ENCODE results near the gene TMPRSS9. TPM values are rescaled to one million over a fixed set of nuclear protein-coding genes. Genes with fewer than 3 reads are reported as not detected.

The TMPRSS9 gene
- total RNA-seq, 2 donors from 2014 or later: 0.25 to 0.34 TPM

- ATAC-seq (no peak), DNase-seq (no peak)
- intact Hi-C loops (cut with DNase I, micrococcal nuclease): no loop called here
Measured at GRCh38 chr19:2423915-2424685, 64.0 kb downstream of the TMPRSS9 start.

GRCh38 chr19:2424686-2425621, 64.9 kb downstream of the TMPRSS9 start:
- intact Hi-C loops (cut with DNase I, micrococcal nuclease): no loop called here
- no peak for ATAC-seq
- DNase-seq: no peak

GRCh38 chr19:2425622-2426581, 65.8 kb downstream of the TMPRSS9 start:
- intact Hi-C loops (cut with DNase I, micrococcal nuclease): no loop called here
- ATAC-seq: no peak
- no peak for DNase-seq

- intact Hi-C loops (cut with DNase I, micrococcal nuclease): no loop called here
- DNase-seq: peak; percentile 53 to 60
- ATAC-seq: peak; percentile 35
Measured at GRCh38 chr19:2426611-2427428, 66.8 kb downstream of the TMPRSS9 start.

- ATAC-seq (peak; percentile 91), DNase-seq (peak; percentile 96 to 98)
- intact Hi-C loops (cut with DNase I, micrococcal nuclease): no loop called here
Measured at GRCh38 chr19:2427429-2428320, 67.6 kb downstream of the TMPRSS9 start, which contains the start of gene TIMM13. TIMM13 (minus strand) TSS chr19:2427586; CDS start chr19:2427533, 53 bp downstream.

- ATAC-seq: peak; percentile 36
- intact Hi-C loops (cut with DNase I, micrococcal nuclease): no loop called here
- peak; percentile 48 to 62 for DNase-seq
Measured at GRCh38 chr19:2428321-2428690, 68.2 kb downstream of the TMPRSS9 start.

- no peak for DNase-seq
- no peak for ATAC-seq
- intact Hi-C loops (cut with DNase I, micrococcal nuclease): no loop called here
Measured at GRCh38 chr19:2428756-2429711, 69.0 kb downstream of the TMPRSS9 start.

GRCh38 chr19:2429917-2430535, 70.0 kb downstream of the TMPRSS9 start:
- intact Hi-C loops (cut with DNase I, micrococcal nuclease): no loop called here

GRCh38 chr19:2431318-2432055, 71.4 kb downstream of the TMPRSS9 start:
- intact Hi-C loops (cut with DNase I, micrococcal nuclease): no loop called here
- ATAC-seq: no peak
- DNase-seq: no peak

More at GRCh38 chr19:2429917-2430535, 70.0 kb downstream of the TMPRSS9 start:
- DNase-seq: no peak
- no peak for ATAC-seq

- no peak for DNase-seq
- intact Hi-C loops (cut with DNase I, micrococcal nuclease): no loop called here
Measured at GRCh38 chr19:2432131-2432848, 72.2 kb downstream of the TMPRSS9 start.

GRCh38 chr19:2433854-2434253, 73.8 kb downstream of the TMPRSS9 start:
- DNase-seq (no peak), ATAC-seq (no peak)
- intact Hi-C loops (cut with DNase I, micrococcal nuclease): no loop called here

More at GRCh38 chr19:2432131-2432848, 72.2 kb downstream of the TMPRSS9 start:
- no peak for ATAC-seq

- DNase-seq: no peak
- intact Hi-C loops (cut with DNase I, micrococcal nuclease): no loop called here
- ATAC-seq: no peak
Measured at GRCh38 chr19:2434267-2434666, 74.2 kb downstream of the TMPRSS9 start.

GRCh38 chr19:2434721-2435265, 74.7 kb downstream of the TMPRSS9 start:
- DNase-seq: no peak
- no peak for ATAC-seq
- intact Hi-C loops (cut with DNase I, micrococcal nuclease): no loop called here

GRCh38 chr19:2436384-2436783, 76.3 kb downstream of the TMPRSS9 start:
- ATAC-seq: no peak
- intact Hi-C loops (cut with DNase I, micrococcal nuclease): no loop called here
- no peak for DNase-seq
